ENCODE measurements around the gene CYTH2.

- TF ChIP-seq EZH2 (IDR thresholded peaks at IDR 0.05; ENCODE audit: insufficient read depth, low read length) (no peak), CTCF (IDR thresholded peaks at IDR 0.05; ENCODE audit: insufficient read depth, low read depth, low read length) (no peak)
Observed at GRCh38 chr19:48469289-48469881, at the start of gene CYTH2.

Data from astrocyte (in vitro differentiated cells and primary cell).